Measurements from ENCODE around the gene SLC12A9.

The SLC12A9 gene

GRCh38 chr7:100873599-100874299, 21.2 kb downstream of the SLC12A9 start:
- TF ChIP-seq, protein P1, sequence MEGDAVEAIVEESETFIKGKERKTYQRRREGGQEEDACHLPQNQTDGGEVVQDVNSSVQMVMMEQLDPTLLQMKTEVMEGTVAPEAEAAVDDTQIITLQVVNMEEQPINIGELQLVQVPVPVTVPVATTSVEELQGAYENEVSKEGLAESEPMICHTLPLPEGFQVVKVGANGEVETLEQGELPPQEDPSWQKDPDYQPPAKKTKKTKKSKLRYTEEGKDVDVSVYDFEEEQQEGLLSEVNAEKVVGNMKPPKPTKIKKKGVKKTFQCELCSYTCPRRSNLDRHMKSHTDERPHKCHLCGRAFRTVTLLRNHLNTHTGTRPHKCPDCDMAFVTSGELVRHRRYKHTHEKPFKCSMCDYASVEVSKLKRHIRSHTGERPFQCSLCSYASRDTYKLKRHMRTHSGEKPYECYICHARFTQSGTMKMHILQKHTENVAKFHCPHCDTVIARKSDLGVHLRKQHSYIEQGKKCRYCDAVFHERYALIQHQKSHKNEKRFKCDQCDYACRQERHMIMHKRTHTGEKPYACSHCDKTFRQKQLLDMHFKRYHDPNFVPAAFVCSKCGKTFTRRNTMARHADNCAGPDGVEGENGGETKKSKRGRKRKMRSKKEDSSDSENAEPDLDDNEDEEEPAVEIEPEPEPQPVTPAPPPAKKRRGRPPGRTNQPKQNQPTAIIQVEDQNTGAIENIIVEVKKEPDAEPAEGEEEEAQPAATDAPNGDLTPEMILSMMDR (conservative IDR thresholded peaks at IDR 0.05; ENCODE audit: low read length): no peak
- DNase-seq (ENCODE audit: low read depth): no peak
- H3K4me3 ChIP-seq (ENCODE audit: low read length): peak overlapping the region; percentile 94

- DNase-seq (ENCODE audit: low read depth): no peak
- H3K4me3 ChIP-seq (ENCODE audit: low read length): peak overlapping the region; percentile 94
- TF ChIP-seq, protein P1 (conservative IDR thresholded peaks at IDR 0.05; ENCODE audit: low read length): no peak
These were observed 21.7 kb downstream of the SLC12A9 start for GRCh38 chr7:100874300-100874576.

DNA sequence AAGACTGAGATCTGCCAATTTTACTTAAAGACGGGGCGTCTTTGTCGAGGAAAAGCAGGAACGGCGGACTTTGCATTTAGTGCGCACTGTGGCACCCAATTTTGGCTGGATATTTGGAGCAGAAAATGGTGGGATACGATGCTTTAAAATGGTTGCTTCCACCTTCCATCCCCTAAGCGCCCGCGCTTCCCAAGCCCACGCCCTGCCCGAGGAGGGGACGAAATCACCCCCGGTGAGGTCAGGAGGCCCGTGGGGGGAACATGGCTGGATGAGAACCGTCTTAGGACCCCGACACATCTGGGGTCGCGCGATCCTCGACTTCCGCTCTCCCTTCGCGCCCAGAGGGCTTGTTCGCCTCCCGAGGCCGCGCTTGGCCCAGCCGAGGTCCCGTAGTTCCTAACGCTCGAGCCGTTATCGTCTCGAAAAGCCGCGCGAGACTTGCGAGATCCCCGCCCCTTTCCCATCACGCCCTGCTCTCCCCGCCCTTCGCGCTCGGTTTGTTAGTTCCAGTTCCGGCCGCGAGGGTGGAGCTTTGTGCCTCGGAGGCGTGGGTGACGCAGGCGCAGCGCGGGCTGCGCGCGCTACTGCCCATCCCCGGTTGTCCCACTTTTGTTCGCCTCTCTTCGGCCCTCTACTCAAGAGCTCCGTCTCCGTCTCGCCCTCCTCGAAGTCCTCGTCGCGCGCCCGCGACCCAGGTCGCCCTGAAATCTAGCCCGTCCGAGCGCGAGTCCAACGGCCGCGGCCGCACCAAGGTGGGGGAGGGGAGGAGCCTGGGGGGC, 22.3 kb downstream of the SLC12A9 start, which contains the start of gene SRRT:
Gene SRRT (plus strand): TSS at position 527 of the 779 bp plus-strand sequence. CDS start 488 bp downstream, outside the sequence.
- TF ChIP-seq, protein P1 (conservative IDR thresholded peaks at IDR 0.05; ENCODE audit: low read length): peak; percentile 32; the same call in 1 of the 2 replicates
- peak within 1 kb of the TSS; percentile 94 for H3K4me3 ChIP-seq (ENCODE audit: low read length)

DNA sequence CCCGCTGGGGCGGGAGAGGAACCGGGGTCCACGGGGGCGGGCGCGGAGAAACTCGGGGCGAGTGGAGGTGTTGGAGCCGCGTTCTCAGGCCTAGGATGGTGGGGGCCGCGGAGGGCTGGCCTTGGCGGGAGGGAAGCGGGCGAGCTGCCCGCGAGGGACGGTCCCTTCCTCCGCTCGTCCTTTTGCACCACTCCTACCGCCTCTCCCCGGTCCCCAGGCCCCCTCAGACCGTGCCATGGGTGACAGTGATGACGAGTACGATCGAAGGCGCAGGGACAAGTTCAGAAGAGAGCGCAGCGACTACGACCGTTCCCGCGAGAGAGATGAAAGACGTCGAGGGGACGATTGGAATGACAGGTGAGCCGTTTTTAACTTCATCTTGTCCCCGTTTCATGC, 22.8 kb downstream of the SLC12A9 start:
- H3K4me3 ChIP-seq (ENCODE audit: low read length): peak overlapping the region; percentile 94
- TF ChIP-seq, protein P1 (conservative IDR thresholded peaks at IDR 0.05; ENCODE audit: low read length): no peak
- DNase-seq (ENCODE audit: low read depth): no peak

More for the DNA sequence above, 22.3 kb downstream of the SLC12A9 start, which contains the start of gene SRRT:
- DNase-seq (ENCODE audit: low read depth): peak; percentile 97

- no peak for DNase-seq (ENCODE audit: low read depth)
- TF ChIP-seq, protein P1 (conservative IDR thresholded peaks at IDR 0.05; ENCODE audit: low read length): no peak
- H3K4me3 ChIP-seq (ENCODE audit: low read length): no peak overlapping the region
These were observed 25.5 kb downstream of the SLC12A9 start for GRCh38 chr7:100878013-100878412.

DNA sequence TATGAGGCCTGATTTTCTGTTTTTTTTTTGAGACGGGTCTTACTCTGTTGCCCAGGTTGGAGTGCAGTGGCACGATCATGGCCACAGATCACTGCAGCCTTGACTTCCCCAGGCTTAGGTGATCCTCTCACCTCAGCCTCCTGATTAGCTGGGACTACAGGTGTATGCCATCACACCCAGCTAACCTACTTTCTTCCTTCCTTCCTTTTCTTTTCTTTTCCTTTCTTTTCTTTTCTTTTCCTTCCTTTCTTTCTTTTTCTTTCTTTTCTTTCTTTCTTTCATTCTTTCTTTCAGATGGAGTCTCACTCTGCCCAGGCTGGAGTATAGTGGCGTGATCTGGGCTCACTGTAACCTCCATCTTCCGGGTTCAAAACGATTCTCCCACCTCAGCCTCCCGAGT, 26.2 kb downstream of the SLC12A9 start:
- DNase-seq (ENCODE audit: low read depth): no peak
- H3K4me3 ChIP-seq (ENCODE audit: low read length): no peak overlapping the region
- TF ChIP-seq, protein P1 (conservative IDR thresholded peaks at IDR 0.05; ENCODE audit: low read length): no peak
